Measurements from ENCODE around the gene CATSPERE.
"Not testable (repeated sequence)": the region's sequence is repeated elsewhere in the genome, so short reads cannot be mapped to it uniquely, and the experiment has no call there.

CATSPERE gene

GRCh38 chr1:244633140-244633539 is 172.1 kb downstream of the CATSPERE start:
- DNase-seq (ENCODE audit: low spot score), result no peak

DNA sequence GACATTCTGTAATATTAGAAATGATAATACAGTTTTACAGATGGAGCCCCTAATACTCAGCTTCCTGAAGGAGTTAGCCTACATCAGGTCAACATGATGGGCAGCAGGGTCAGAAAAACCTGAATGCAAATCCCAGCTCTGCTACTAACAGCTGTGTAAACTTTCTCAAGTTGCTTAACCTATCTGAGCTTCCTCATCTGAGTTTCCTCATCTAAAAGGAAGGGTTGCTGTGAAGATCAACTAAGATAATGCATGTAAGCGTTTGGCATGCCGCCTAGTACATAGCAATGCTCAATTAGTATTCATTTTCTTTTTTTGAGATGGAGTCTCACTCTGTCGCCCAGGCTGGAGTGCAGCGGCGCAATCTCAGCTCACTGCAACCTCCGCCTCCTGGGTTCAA is 173.5 kb downstream of the CATSPERE start:
- no peak for DNase-seq (ENCODE audit: low spot score)

DNA sequence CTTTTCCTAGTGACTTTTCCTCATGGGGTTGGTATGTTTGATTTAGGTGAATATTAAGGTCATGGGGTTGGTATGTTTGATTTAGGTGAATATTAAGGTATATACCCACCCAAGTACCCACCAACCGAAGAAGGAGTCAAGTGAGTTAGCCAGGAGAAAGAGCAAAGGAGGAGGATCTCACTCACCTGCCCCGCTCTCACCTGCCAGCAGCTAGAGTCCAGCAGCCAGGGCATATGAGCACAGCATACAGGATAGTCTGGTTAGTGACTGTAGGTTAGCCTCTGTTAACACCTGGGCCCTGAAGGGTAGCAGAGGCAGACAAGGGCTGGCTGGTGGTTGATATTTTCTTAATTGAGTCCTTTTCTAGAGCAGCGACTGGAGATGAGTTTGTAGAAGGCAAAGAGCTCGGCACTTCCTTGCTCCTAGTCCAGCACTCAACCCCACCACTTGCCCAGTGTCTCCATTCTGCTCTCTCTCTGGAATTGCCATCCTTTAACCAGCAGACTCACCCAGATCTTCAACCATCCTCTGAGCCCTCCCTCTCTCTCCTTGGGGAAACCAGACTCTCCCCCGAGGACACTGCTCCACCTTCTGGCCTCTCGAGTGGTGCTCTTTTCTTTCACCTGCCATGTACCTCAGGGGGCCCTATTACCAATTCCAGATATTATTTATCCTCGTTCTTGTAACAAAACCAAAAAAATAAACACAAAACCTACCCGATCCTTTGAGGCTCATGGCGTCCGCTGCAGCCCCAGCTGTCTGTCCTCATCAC is 175.6 kb downstream of the CATSPERE start:
- DNase-seq (ENCODE audit: low spot score), result no peak

DNA sequence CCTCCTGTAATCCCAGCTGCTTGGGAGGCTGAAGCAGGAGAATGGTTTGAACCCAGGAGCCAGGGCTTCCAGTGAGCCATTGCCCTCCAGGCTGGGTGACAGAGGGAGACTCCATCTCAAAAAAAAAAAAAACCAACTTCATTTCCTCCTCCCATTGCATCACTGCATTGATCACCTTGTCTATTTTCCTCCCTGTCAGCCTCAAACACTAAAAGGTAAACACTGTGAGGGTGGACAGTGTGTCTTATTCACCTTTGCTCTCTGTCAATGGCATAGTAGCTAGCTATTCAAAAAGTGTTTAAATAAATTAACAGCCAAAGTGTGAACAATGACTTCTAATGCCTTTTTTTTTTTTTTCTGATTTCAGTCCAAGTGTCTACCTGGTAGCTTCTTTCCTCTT is 178.5 kb downstream of the CATSPERE start:
- no peak for DNase-seq (ENCODE audit: low spot score)

DNA sequence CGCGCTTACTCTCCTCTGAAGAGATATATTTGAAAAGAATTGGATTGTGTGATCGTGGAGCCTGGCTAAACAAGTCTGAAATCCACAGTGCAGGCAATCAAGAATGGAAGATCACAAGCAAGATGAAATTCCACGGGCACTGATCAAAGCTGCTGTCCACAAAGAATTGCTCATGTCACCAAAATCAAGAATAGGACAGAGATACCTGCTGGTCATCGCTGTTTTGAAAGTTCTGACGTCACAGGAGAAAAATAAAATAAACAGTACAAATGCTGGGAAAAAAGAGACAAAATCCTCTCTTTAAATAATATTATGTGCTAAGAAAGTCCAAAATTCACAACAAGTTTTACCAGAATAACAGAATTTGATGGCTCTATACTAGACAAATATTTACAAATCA is 179.8 kb downstream of the CATSPERE start:
- DNase-seq (ENCODE audit: low spot score), result no peak

- DNase-seq (ENCODE audit: low spot score), result no peak
Observed at GRCh38 chr1:244642526-244642925, 181.5 kb downstream of the CATSPERE start.

DNA sequence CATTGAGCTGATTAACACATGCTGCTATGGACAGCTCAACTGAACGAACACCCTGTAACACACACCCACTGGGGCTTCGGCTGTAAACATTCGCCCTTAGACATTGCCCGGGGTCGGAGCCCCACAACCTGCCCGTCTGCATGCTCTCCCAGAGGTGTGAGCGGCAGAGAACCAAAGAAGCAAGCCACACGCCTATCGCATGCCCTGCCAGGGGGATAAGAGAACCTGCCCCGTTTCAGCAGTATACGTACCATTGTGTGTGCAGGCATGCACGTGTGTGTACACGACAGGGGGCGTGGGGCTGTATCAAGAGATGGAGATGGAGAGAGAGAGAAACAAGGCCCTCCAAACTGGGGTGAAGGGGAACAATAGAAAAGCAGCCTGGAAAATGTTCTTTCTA is 181.9 kb downstream of the CATSPERE start:
- no peak for DNase-seq (ENCODE audit: low spot score)

- no peak for DNase-seq (ENCODE audit: low spot score)
Observed at GRCh38 chr1:244645414-244645813, 184.3 kb downstream of the CATSPERE start.

DNA sequence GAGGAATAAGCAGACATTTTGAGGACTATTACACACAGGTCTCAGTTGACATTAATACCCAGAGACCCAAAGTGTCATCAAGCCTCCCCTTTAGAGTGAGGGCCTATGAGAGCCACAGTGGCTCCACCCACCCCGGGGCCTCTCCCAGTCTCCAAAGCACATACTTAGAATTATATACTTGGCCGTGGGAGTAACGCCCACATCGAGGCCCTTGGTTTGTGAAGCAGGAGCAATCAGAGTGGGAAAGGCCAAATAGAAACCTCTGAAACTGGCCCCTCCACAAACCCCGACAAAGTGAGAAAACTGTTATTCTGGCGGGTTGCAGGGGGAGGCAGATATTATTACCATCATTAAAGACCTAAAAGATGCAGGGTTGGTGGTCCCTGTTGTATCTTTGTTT is 184.8 kb downstream of the CATSPERE start:
- DNase-seq (ENCODE audit: low spot score), result no peak

DNA sequence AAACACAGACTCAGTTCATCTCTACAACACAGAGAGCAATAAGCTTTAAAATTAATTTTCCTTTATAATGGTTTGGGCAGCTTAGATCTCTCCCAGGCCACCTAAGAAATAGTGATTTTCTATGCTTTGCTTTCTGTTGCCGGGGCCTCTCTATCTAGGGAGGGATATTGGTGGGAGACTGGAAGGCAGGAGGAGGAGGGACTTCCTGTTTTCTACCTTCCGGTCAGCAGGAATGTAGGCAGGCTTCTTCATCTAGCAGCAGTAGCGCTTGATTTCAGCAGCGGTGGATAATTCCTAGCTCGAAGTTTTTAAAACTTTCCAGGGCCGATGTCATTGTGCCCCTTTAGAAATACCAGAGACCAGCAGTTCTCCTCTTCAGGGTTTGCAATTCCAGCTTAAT is 186.7 kb downstream of the CATSPERE start:
- no peak for DNase-seq (ENCODE audit: low spot score)

- no peak for DNase-seq (ENCODE audit: low spot score)
Observed at GRCh38 chr1:244651956-244652622, 191.0 kb downstream of the CATSPERE start.

DNA sequence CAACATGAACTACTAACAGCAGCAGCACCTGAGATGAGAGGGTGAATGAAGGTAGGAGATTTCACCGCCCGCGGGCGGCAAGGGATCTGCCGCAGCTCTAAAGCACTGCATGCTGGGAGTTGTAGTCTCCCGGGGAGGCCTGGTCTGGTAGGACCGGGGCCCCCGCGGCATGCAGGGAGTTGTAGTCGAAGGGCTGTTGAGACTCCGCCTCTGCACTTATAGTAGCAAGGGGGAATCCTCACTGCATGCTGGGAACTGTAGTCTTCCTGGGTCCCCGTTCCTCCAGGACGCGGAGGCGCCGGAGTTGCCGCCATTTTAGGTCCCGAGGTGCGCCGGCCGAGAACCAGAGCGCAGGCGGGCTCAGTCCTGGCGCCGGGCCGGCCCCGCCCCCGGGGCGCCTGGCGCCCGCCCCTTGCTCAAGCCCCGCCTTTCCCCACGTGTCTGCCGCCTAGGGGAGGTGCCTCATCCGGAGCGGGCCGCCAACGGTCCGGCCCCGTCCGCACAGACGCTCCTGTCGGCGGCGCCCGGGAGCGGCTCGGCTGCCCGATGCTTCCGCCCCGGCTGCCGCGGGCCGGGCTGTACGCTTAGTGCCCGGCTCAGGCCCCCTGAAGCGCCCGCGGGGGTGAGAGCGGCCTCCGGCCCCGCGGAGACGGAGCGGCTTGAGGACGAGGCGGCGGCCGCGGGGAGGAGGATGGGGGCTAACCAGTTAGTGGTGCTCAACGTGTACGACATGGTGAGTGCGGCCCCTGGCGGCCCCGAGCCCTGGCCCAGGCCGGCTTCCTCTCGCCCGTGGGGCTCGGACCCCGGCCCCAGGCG is 191.8 kb downstream of the CATSPERE start, which contains the start of gene DESI2:
Gene DESI2 (plus strand): TSS at position 504 of the 816 bp plus-strand sequence. CDS start 188 bp downstream, at position 692.
- peak; percentile 97 for DNase-seq (ENCODE audit: low spot score)

- DNase-seq (ENCODE audit: low spot score), result no peak
Observed at GRCh38 chr1:244653439-244654107, 192.5 kb downstream of the CATSPERE start.

GRCh38 chr1:244654108-244655038 is 193.3 kb downstream of the CATSPERE start:
- DNase-seq (ENCODE audit: low spot score), result peak; percentile 40

GRCh38 chr1:244655186-244655585 is 194.1 kb downstream of the CATSPERE start:
- no peak for DNase-seq (ENCODE audit: low spot score)

- no peak for DNase-seq (ENCODE audit: low spot score)
Observed at GRCh38 chr1:244657421-244657820, 196.3 kb downstream of the CATSPERE start.

- no peak for DNase-seq (ENCODE audit: low spot score)
Observed at GRCh38 chr1:244659694-244660093, 198.6 kb downstream of the CATSPERE start.

- DNase-seq (ENCODE audit: low spot score), result no peak
Observed at GRCh38 chr1:244660595-244660994, 199.5 kb downstream of the CATSPERE start.

DNA sequence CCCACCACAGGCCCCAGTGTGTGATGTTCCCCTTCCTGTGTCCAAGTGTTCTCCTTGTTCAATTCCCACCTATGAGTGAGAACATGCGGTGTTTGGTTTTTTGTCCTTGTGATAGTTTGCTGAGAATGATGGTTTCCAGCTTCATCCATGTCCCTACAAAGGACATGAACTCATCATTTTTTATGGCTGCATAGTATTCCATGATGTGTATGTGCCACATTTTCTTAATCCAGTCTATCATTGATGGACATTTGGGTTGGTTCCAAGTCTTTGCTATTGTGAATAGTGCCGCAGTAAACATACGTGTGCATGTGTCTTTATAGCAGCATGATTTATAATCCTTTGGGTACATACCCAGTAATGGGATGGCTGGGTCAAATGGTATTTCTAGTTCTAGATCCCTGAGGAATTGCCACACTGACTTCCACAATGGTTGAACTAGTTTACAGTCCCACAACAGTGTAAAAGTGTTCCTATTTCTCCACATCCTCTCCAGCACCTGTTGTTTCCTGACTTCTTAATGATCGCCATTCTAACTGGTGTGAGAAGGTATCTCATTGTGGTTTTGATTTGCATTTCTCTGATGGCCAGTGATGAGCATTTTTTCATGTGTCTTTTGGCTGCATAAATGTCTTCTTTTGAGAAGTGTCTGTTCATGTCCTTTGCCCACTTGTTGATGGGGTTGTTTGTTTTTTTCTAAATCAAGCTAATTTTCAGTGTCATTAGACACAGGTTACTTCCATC is 200.7 kb downstream of the CATSPERE start:
- not testable (repeated sequence) for DNase-seq (ENCODE audit: low spot score)

GRCh38 chr1:244662599-244662998 is 201.5 kb downstream of the CATSPERE start:
- no peak for DNase-seq (ENCODE audit: low spot score)

All from hematopoietic multipotent progenitor cell treated with erythropoietin and hydrocortisone succinate and interleukin-3 and kit ligand, for 17 days (in vitro differentiated cells).